MM.1S (cell line): ENCODE results near the gene SLFN14.

ENCODE experiments used
- DNase-seq: peaks from one replicate; pipeline ENCODE4 v3.0.0-alpha.2; 2015
- H2AFZ ChIP-seq: fragments of 300-600 bp; sonication (generic); 2 replicates; pipeline ENCODE4 v1.6.0; 2016; ENCODE audit warnings: antibody characterized with exemption, low read length
- H3F3A ChIP-seq: fragments of 300-600 bp; sonication (generic); 2 replicates; pipeline ENCODE4 v1.6.1; 2016; ENCODE audit warnings: mild to moderate bottlenecking, antibody characterized with exemption, low read length, moderate library complexity, mixed read lengths; ENCODE audit not compliant: insufficient read depth
- H3K27ac ChIP-seq: fragments of 300-600 bp; sonication (generic); 2 replicates; pipeline ENCODE4 v1.5.1; 2016; ENCODE audit warnings: mild to moderate bottlenecking, low read length
- H3K27me3 ChIP-seq: fragments of 300-600 bp; sonication (generic); replicated peaks from 2 replicates; pipeline ENCODE4 v1.6.0; 2016; ENCODE audit warnings: low read length; ENCODE audit not compliant: insufficient read depth
- H3K36me3 ChIP-seq: fragments of 300-600 bp; sonication (generic); replicated peaks from 2 replicates; pipeline ENCODE4 v1.6.1; 2016; ENCODE audit warnings: mild to moderate bottlenecking, low read length, mixed read lengths; ENCODE audit not compliant: insufficient read depth
- H3K4me1 ChIP-seq: fragments of 300-600 bp; sonication (generic); 2 replicates; pipeline ENCODE4 v1.6.1; 2016; ENCODE audit warnings: low read length, mixed read lengths
- H3K4me2 ChIP-seq: fragments of 300-600 bp; sonication (generic); 2 replicates; pipeline ENCODE4 v1.6.0; 2016; ENCODE audit warnings: low read depth, low read length
- H3K4me3 ChIP-seq: fragments of 300-600 bp; sonication (generic); 2 replicates; pipeline ENCODE4 v1.5.1; 2016; ENCODE audit warnings: low read length, mixed read lengths
- H3K79me2 ChIP-seq: fragments of 300-600 bp; sonication (generic); 2 replicates; pipeline ENCODE4 v1.6.1; 2016; ENCODE audit warnings: mixed run types, low read length, mixed read lengths
- H3K9ac ChIP-seq: fragments of 300-600 bp; sonication (generic); 2 replicates; pipeline ENCODE4 v1.6.1; 2016; ENCODE audit warnings: low read length, mixed read lengths
- H3K9me2 ChIP-seq: fragments of 300-600 bp; sonication (generic); replicated peaks from 2 replicates; pipeline ENCODE4 v1.6.1; 2016; ENCODE audit warnings: mild to moderate bottlenecking, low read length, mixed read lengths; ENCODE audit not compliant: insufficient read depth
- H3K9me3 ChIP-seq: fragments of 300-600 bp; sonication (generic); replicated peaks from 2 replicates; pipeline ENCODE4 v1.6.1; 2016; ENCODE audit warnings: mild to moderate bottlenecking, low read length, mixed read lengths; ENCODE audit not compliant: insufficient read depth
- H4K20me1 ChIP-seq: fragments of 300-600 bp; sonication (generic); 2 replicates; pipeline ENCODE4 v1.6.1; 2016; ENCODE audit warnings: mild to moderate bottlenecking, low read length, moderate library complexity, mixed read lengths; ENCODE audit not compliant: insufficient read depth
- CTCF ChIP-seq: fragments of 300-600 bp; sonication (generic); IDR thresholded peaks from 2 replicates; pipeline ENCODE4 v1.5.1; 2016; ENCODE audit warnings: antibody characterized with exemption, low read length, mixed read lengths
- EZH2 ChIP-seq: fragments of 300-600 bp; sonication (generic); optimal IDR thresholded peaks from 2 replicates; pipeline ENCODE3; 2017; ENCODE audit warnings: low read depth, mild to moderate bottlenecking, antibody characterized with exemption, low read length, mixed read lengths
- EZH2phosphoT487 ChIP-seq: fragments of 300-600 bp; sonication (generic); IDR thresholded peaks from 2 replicates; pipeline ENCODE4 v1.6.1; 2018; ENCODE audit warnings: antibody characterized with exemption, low read length

The SLFN14 gene

GRCh38 chr17:35578197-35578928 is 17.7 kb upstream of the SLFN14 start, which contains the start of gene PEX12:
Gene PEX12, minus strand, starts transcription at chr17:35578571. Its CDS starts 550 bp downstream, at chr17:35578021.
- Histone ChIP-seq H3K27me3 (no peaks in the 10 kb centered on the region), H3K4me1 (peaks cover 13% of the 10 kb centered on the region), H3K4me3 (peak within 1 kb of the TSS; percentile 81), H3K9me2 (no peaks in the 10 kb centered on the region), H3K27ac (peak within 1 kb of the TSS; percentile 82; the same call in 1 of the 2 replicates), H3K9ac (peak within 1 kb of the TSS; percentile 91), H4K20me1 (no peaks in the 10 kb centered on the region), H3K36me3 (no peaks in the 10 kb centered on the region), H3F3A (peaks cover 18% of the 10 kb centered on the region; the same call in 1 of the 2 replicates), H2AFZ (peak within 1 kb of the TSS; percentile 94), H3K4me2 (peak within 1 kb of the TSS; percentile 83), H3K9me3 (no peaks in the 10 kb centered on the region), H3K79me2 (no peaks in the 10 kb centered on the region)
- TF ChIP-seq CTCF (no peak), EZH2phosphoT487 (no peak), EZH2 (no peak)
- DNase-seq: peak; percentile 95

GRCh38 chr17:35577830-35578196 is 17.2 kb upstream of the SLFN14 start:
- Histone ChIP-seq H3K4me2 (peak overlapping the region; percentile 83), H3K27me3 (no peaks in the 10 kb centered on the region), H4K20me1 (no peaks in the 10 kb centered on the region), H3F3A (peaks cover 18% of the 10 kb centered on the region; the same call in 1 of the 2 replicates), H3K79me2 (no peaks in the 10 kb centered on the region), H3K36me3 (no peaks in the 10 kb centered on the region), H3K27ac (peak overlapping the region; percentile 82; the same call in 1 of the 2 replicates), H3K9me2 (no peaks in the 10 kb centered on the region), H3K4me1 (peaks cover 13% of the 10 kb centered on the region), H3K9me3 (no peaks in the 10 kb centered on the region), H3K9ac (peak overlapping the region; percentile 91), H3K4me3 (peak overlapping the region; percentile 81), H2AFZ (peak overlapping the region; percentile 94)
- DNase-seq: no peak
- TF ChIP-seq EZH2 (no peak), EZH2phosphoT487 (no peak), CTCF (no peak)

- Histone ChIP-seq H3K4me2 (no peak overlapping the region), H3K27me3 (no peaks in the 10 kb centered on the region)
Measured at GRCh38 chr17:35575759-35576158, 15.1 kb upstream of the SLFN14 start.

More at GRCh38 chr17:35575759-35576158, 15.1 kb upstream of the SLFN14 start:
- no peak for TF ChIP-seq EZH2
- no peak for TF ChIP-seq EZH2phosphoT487
- no peak for TF ChIP-seq CTCF
- no peak overlapping the region for H2AFZ ChIP-seq
- no peak for DNase-seq
- H3K9me3 ChIP-seq: no peaks in the 10 kb centered on the region
- no peaks in the 10 kb centered on the region for H3K36me3 ChIP-seq
- H3K9me2 ChIP-seq: no peaks in the 10 kb centered on the region
- H3K4me3 ChIP-seq: no peak overlapping the region
- H4K20me1 ChIP-seq: no peaks in the 10 kb centered on the region
- no peak overlapping the region for H3K9ac ChIP-seq
- peaks cover 5% of the 10 kb centered on the region; the same call in 1 of the 2 replicates for H3K79me2 ChIP-seq
- H3F3A ChIP-seq: peaks cover 18% of the 10 kb centered on the region; the same call in 1 of the 2 replicates
- H3K27ac ChIP-seq: no peak overlapping the region
- peaks cover 13% of the 10 kb centered on the region for H3K4me1 ChIP-seq
